ENCODE measurements around the gene KCNC1. TPM values are rescaled to one million over a fixed set of nuclear protein-coding genes. Genes with fewer than 3 reads are reported as not detected.

The KCNC1 gene
- total RNA-seq, 4 donors from 2014 or later = 0.27 to 0.77 TPM; not detected in 2

- Histone ChIP-seq H3K27me3 (no peaks in the 10 kb centered on the region), H3K9me3 (no peaks in the 10 kb centered on the region), H3K4me3 (no peak overlapping the region), H3K36me3 (no peaks in the 10 kb centered on the region), H3K27ac (no peak overlapping the region), H3K4me1 (no peaks in the 10 kb centered on the region)
- ATAC-seq = no peak
- 94% methylated on average over 3 of the region's 4 CpGs; no CpG with 5 or more reads in 1 of the 2 donors for WGBS, 2 donors (ENCODE audit: low coverage in 1 of 2)
- no peak for TF ChIP-seq POLR2A (IDR thresholded peaks at IDR 0.05)
- TF ChIP-seq POLR2AphosphoS5 (IDR thresholded peaks at IDR 0.05) = no peak
- no peak for TF ChIP-seq CTCF (IDR thresholded peaks at IDR 0.05)
- no peak for TF ChIP-seq EP300 (IDR thresholded peaks at IDR 0.05)
Observed at GRCh38 chr11:17805043-17805442, 70.5 kb downstream of the KCNC1 start.

GRCh38 chr11:17805873-17806272, 71.3 kb downstream of the KCNC1 start:
- Histone ChIP-seq H3K9me3 (no peaks in the 10 kb centered on the region), H3K4me3 (no peak overlapping the region), H3K4me1 (peaks cover 0 to 8% (median 2%) of the 10 kb centered on the region in 3 donors), H3K27me3 (no peaks in the 10 kb centered on the region), H3K27ac (no peak overlapping the region), H3K36me3 (no peaks in the 10 kb centered on the region)
- TF ChIP-seq CTCF (IDR thresholded peaks at IDR 0.05) (no peak), POLR2A (IDR thresholded peaks at IDR 0.05) (no peak), EP300 (IDR thresholded peaks at IDR 0.05) (no peak), POLR2AphosphoS5 (IDR thresholded peaks at IDR 0.05) (no peak)
- WGBS, 2 donors (ENCODE audit: low coverage in 1 of 2) = 92% methylated on average over 1 of the region's 1 CpG; no CpG with 5 or more reads in 1 of the 2 donors
- ATAC-seq = no peak

- Histone ChIP-seq H3K4me1 (peaks cover 3 to 18% (median 8%) of the 10 kb centered on the region in 3 donors), H3K4me3 (no peak overlapping the region), H3K27me3 (no peaks in the 10 kb centered on the region), H3K36me3 (no peaks in the 10 kb centered on the region), H3K9me3 (no peaks in the 10 kb centered on the region), H3K27ac (no peak overlapping the region)
- 100% methylated on average over 1 of the region's 4 CpGs; no CpG with 5 or more reads in 1 of the 2 donors for WGBS, 2 donors (ENCODE audit: low coverage in 1 of 2)
- TF ChIP-seq CTCF (IDR thresholded peaks at IDR 0.05) = no peak
- no peak for TF ChIP-seq POLR2A (IDR thresholded peaks at IDR 0.05)
- no peak for TF ChIP-seq EP300 (IDR thresholded peaks at IDR 0.05)
- TF ChIP-seq POLR2AphosphoS5 (IDR thresholded peaks at IDR 0.05) = no peak
- no peak for ATAC-seq
Observed at GRCh38 chr11:17807034-17807433, 72.5 kb downstream of the KCNC1 start.

- H3K4me3 ChIP-seq = no peak overlapping the region
- no peak for ATAC-seq
- H3K27ac ChIP-seq = no peak overlapping the region
- H3K9me3 ChIP-seq = no peaks in the 10 kb centered on the region
- H3K36me3 ChIP-seq = no peaks in the 10 kb centered on the region
- H3K4me1 ChIP-seq = peaks cover 13 to 44% (median 29%) of the 10 kb centered on the region in 3 donors
- no peak for TF ChIP-seq POLR2AphosphoS5 (IDR thresholded peaks at IDR 0.05)
- TF ChIP-seq EP300 (IDR thresholded peaks at IDR 0.05) = no peak
- TF ChIP-seq CTCF (IDR thresholded peaks at IDR 0.05) = no peak
- TF ChIP-seq POLR2A (IDR thresholded peaks at IDR 0.05) = no peak
- no peaks in the 10 kb centered on the region for H3K27me3 ChIP-seq
- 100% methylated on average over 1 of the region's 1 CpG for WGBS, 2 donors (ENCODE audit: low coverage in 1 of 2)
Observed at GRCh38 chr11:17810041-17810440, 75.5 kb downstream of the KCNC1 start.

- Histone ChIP-seq H3K9me3 (no peaks in the 10 kb centered on the region), H3K4me3 (no peak overlapping the region), H3K27me3 (no peaks in the 10 kb centered on the region), H3K27ac (no peak overlapping the region), H3K36me3 (no peaks in the 10 kb centered on the region), H3K4me1 (peaks cover 13 to 44% (median 29%) of the 10 kb centered on the region in 3 donors)
- no peak for ATAC-seq
- no peak for TF ChIP-seq EP300 (IDR thresholded peaks at IDR 0.05)
- TF ChIP-seq POLR2A (IDR thresholded peaks at IDR 0.05) = no peak
- TF ChIP-seq CTCF (IDR thresholded peaks at IDR 0.05) = no peak
- no peak for TF ChIP-seq POLR2AphosphoS5 (IDR thresholded peaks at IDR 0.05)
- WGBS, 2 donors (ENCODE audit: low coverage in 1 of 2) = 34% methylated on average over 3 of the region's 3 CpGs; no CpG with 5 or more reads in 1 of the 2 donors
Observed at GRCh38 chr11:17810746-17811145, 76.2 kb downstream of the KCNC1 start.
